Parathyroid adenoma (tissue), 2 donors: ENCODE measurements around the gene RBM12.
A peak's percentile ranks its signal among the peaks of the same experiment; 100 is the strongest.

ENCODE experiments used
- H2AFZ ChIP-seq: fragments of 300-600 bp; sonication (generic); one replicate; pipeline ENCODE4 v1.7.0; 2017; ENCODE audit warnings: antibody characterized with exemption, mild to moderate bottlenecking
- H3K27ac ChIP-seq: fragments of 300-600 bp; sonication (generic); one replicate; pipeline ENCODE4 v1.7.0; 2017
- H3K27me3 ChIP-seq: fragments of 300-600 bp; sonication (generic); one replicate; pipeline ENCODE4 v1.7.0; 2017; ENCODE audit warnings: low read length; ENCODE audit not compliant: control insufficient read depth, insufficient read depth
- H3K36me3 ChIP-seq: fragments of 300-600 bp; sonication (generic); one replicate; pipeline ENCODE4 v1.7.0; 2017; ENCODE audit warnings: low read length; ENCODE audit not compliant: control insufficient read depth, insufficient read depth
- H3K4me1 ChIP-seq: fragments of 300-600 bp; sonication (generic); one replicate; pipeline ENCODE4 v1.7.0; 2017; ENCODE audit warnings: control low read depth
- H3K4me2 ChIP-seq: fragments of 300-600 bp; sonication (generic); one replicate; pipeline ENCODE4 v1.7.0; 2017; ENCODE audit warnings: low read length
- H3K4me3 ChIP-seq: fragments of 300-600 bp; sonication (generic); one replicate; pipeline ENCODE4 v1.7.0; 2017; ENCODE audit warnings: low read depth, low read length
- H3K79me2 ChIP-seq: fragments of 300-600 bp; sonication (generic); one replicate; pipeline ENCODE4 v1.7.0; 2017; ENCODE audit warnings: control low read depth
- H3K9ac ChIP-seq: fragments of 300-600 bp; sonication (generic); one replicate; pipeline ENCODE4 v1.7.0; 2017; ENCODE audit warnings: mild to moderate bottlenecking
- H3K9me3 ChIP-seq: fragments of 300-600 bp; sonication (generic); one replicate; pipeline ENCODE4 v1.7.0; 2017; ENCODE audit warnings: low read length; ENCODE audit not compliant: control insufficient read depth
- CTCF ChIP-seq: fragments of 300-600 bp; sonication (generic); IDR thresholded peaks from one replicate; pipeline ENCODE4 v1.7.0; 2017; ENCODE audit warnings: antibody characterized with exemption, mild to moderate bottlenecking
- donor health status: primary hyperparathyroidism.

Gene RBM12

GRCh38 chr20:35603695-35604448, 60.8 kb downstream of the RBM12 start:
- Histone ChIP-seq H3K79me2 (no peaks in the 10 kb centered on the region), H3K9ac (no peak overlapping the region), H3K27me3 (no peaks in the 10 kb centered on the region), H3K27ac (no peak overlapping the region), H3K4me3 (no peak overlapping the region), H3K9me3 (no peaks in the 10 kb centered on the region), H3K4me1 (no peaks in the 10 kb centered on the region), H2AFZ (no peak overlapping the region), H3K4me2 (no peak overlapping the region), H3K36me3 (no peaks in the 10 kb centered on the region)
- TF ChIP-seq CTCF: no peak

- Histone ChIP-seq H3K9ac (no peak overlapping the region), H3K79me2 (no peaks in the 10 kb centered on the region), H3K36me3 (no peaks in the 10 kb centered on the region), H3K4me1 (no peaks in the 10 kb centered on the region), H3K27me3 (no peaks in the 10 kb centered on the region), H2AFZ (no peak overlapping the region), H3K27ac (no peak overlapping the region), H3K4me2 (no peak overlapping the region), H3K9me3 (no peaks in the 10 kb centered on the region), H3K4me3 (no peak overlapping the region)
- no peak for TF ChIP-seq CTCF
Observed at GRCh38 chr20:35602851-35603495, 61.7 kb downstream of the RBM12 start.

GRCh38 chr20:35601990-35602389, 62.7 kb downstream of the RBM12 start:
- no peaks in the 10 kb centered on the region for H3K9me3 ChIP-seq
- H3K27ac ChIP-seq: no peak overlapping the region
- no peaks in the 10 kb centered on the region for H3K4me1 ChIP-seq
- H3K4me3 ChIP-seq: no peak overlapping the region
- peak overlapping the region; percentile 62 for H3K4me2 ChIP-seq
- no peak for TF ChIP-seq CTCF
- no peaks in the 10 kb centered on the region for H3K79me2 ChIP-seq
- H3K36me3 ChIP-seq: no peaks in the 10 kb centered on the region
- H2AFZ ChIP-seq: peak overlapping the region; percentile 88
- H3K9ac ChIP-seq: no peak overlapping the region
- H3K27me3 ChIP-seq: no peaks in the 10 kb centered on the region

GRCh38 chr20:35600993-35601973, 63.4 kb downstream of the RBM12 start:
- peak; percentile 45 for TF ChIP-seq CTCF
- Histone ChIP-seq H3K4me1 (no peaks in the 10 kb centered on the region), H3K4me2 (peak overlapping the region; percentile 62), H2AFZ (peak overlapping the region; percentile 88), H3K79me2 (no peaks in the 10 kb centered on the region), H3K36me3 (no peaks in the 10 kb centered on the region), H3K4me3 (peak overlapping the region; percentile 27), H3K9me3 (no peaks in the 10 kb centered on the region), H3K9ac (no peak overlapping the region), H3K27me3 (no peaks in the 10 kb centered on the region), H3K27ac (no peak overlapping the region)
